Measurements from ENCODE around the gene PI4KA.

The PI4KA gene

DNA sequence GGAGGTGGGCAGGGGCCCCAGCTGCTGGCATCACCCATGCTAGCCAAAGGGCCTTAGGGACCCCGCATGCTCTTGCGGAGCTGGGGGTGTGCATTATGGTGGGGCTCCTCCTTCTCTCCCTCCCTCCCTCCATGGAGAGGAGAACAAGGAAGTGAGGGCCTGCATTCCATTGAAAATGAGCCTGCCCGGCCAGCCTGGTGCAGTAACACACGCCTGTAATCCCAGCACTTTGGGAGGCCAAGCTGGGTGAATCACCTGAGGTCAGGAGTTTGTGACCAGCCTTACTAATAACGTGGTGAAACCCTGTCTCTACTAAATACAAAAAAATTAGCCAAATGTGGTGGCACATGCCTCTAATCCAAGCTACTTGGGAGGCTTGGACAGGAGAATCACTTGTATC, 22.6 kb upstream of the PI4KA start:
- no peak for DNase-seq

DNA sequence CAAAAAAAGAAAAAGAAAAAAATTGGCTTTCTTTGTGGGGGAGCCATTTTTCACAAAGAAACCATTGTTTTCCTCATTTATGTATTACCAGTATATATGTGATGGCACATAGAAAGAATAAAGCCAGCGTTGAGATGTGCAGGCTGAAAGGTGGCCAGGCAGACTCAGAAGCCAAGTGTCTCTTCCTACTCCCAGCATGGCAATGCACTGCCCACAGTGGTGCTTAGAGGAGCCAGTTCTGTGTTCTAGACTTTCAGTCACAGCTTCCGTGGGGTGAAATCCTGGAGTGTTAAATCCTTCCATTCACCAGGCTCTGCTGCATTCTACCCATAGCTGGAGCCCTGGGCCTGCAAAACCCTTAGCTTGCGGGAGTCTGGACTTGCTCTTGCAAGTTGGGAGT, 19.1 kb upstream of the PI4KA start:
- no peak for DNase-seq

DNA sequence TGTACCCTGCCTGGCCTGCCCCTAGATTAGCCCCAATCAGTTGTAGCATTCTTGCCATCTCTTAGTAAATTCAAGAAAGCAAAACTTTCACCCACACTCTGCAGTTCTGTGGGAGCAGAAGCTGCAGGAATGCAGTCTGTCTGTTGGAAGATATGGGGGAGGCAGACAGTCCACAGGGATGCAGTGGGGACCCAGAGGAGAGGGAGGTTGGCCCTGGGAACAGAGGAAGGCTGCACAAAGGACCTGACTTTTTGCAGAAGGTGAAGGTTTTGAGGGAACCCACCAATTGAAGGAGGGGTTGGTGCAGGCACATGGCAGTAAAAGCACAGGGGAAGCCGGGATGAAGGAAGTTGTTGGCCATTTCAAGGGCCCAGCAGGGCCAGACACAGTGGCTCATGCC, 16.7 kb upstream of the PI4KA start:
- DNase-seq = no peak

DNA sequence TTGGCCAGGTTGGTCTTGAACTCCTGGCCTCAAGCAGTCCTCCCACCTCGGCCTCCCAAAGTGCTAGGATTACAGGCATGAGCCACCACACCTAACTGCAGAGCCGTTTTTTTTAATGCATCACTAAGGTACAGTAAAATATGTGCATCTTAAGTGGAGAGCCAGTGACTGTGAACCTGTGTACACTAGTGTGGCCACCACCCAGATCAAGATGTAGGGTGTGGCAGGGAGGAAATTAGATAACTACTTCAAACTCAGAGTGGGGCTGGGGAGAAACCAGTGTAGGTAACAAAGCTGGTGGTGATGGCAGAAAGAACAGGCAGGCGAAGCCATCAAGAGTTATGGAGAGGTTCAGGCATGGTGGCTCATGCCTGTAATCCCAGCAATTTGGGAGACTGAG, 14.6 kb upstream of the PI4KA start:
- DNase-seq = no peak

DNA sequence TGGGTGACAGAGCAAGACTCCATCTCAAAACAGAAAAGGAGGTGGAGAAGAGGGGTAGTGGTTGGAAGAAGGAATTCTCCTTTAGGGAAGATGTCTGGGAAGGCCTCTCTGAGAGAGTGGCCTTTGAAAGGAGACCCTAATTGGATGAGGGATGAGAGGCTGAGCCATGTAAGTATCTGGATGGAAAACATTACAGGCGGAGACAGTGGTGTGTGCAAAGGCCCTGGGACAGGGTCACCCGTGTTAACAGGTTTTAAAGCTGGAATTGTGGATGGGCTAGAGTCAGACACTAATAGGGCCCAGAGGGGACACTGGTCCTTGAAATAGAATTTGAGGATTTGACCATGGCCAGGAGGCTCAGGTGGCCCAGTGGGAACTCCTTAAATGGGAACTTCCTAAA, 10.6 kb upstream of the PI4KA start:
- no peak for DNase-seq

DNA sequence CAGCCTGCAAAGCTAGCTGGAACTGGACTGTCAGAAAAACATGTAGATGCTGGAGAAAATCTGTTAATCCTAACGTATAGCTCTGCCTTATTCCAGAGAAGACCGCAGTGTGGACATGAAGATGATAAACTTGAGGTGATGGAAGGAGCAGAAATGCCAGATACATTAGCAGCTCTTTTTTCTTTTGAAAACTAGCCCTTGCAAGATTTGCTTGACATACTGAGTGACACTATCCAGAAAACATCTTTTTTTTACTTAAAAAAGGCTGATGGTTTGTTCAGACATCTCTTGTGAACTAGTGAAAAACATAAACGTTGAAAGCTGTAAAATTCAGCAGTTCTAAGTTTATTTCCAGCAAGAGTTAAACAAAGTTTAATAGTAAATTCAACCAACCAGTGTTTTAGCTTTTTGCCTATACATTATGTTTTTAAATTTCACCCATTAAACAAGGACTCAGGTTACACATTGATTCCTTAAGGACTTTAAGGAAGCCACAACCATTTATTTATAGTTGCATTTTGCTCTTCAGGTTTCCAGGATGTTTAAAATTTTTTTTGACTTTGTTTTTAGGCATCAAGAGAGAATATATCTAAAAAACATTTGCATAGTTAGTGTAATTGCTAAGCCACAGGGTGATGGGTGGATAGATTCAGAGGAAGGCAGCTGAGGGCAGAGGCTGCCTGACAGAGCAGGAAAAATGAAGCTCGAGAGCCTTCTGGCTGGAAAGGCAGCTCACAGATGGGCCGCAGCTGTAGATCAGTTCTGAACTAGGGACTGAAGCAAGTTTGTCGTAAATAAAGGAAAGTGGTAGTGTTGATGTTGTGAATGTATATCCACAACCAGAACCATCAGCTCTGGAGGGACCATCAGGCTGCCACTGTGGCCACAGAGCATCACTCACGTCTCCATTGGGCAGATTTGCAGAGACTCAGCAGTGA, 9.7 kb upstream of the PI4KA start:
- no peak for DNase-seq

DNA sequence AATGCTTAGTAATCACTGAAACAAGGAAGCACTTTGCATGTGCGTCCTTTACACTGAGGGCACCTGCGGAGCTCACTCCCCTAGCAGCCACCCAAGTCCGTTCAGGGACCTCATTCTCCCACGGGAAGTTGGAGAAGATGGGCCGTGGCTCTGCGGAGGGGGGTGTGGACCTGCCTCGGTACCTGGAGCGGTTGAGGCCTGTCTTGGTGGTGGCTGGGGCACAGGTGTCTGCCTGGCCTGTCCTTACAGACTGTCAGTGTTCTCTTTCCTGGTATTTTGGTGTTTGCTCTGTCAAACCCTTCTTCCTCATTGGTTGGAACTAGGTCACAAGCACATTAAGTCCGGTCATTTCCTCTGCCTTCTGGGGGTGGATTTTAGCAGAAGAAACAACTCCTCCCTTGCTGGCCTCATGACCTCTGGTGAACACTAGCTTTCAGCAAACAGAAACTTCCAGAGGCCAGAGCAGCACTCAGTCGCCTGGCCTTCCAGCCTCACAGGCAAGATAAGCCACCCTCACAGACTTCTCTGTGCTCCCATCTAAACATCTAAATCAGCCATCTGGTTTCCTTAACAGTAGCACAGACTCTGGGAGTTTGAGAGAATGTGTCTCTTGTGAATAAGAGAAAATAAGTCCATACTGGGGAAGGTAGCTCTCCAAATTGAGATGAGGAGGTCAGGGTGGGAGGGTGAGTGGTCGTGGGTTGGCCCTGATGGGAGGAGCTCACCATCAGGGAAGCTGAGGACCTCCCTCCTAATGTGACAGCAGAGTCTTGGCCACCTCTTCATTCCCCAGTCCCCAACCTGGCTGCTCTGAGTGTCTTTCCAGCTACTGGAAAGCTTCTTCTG, 8.8 kb upstream of the PI4KA start:
- peak; percentile 31 for DNase-seq

DNA sequence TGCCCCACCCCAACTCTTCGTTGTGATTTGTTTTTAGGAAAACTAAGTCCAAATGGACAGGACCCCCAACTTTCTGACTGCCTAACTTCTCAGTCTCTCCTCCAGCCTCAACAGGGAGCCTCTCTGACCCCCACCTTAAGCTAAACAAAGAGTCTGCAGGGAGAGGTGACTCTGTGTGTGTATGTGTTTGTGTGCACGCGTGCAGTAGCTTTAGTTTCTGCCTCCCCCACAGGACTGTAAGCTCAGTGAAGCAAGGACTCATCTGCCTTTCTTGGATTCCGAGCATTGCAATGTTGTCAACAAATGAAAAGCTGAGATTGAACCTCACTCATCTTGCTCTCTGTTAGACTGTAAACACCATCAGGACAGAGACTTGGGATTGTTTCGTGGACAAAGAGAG, 8.1 kb upstream of the PI4KA start:
- DNase-seq = no peak

DNA sequence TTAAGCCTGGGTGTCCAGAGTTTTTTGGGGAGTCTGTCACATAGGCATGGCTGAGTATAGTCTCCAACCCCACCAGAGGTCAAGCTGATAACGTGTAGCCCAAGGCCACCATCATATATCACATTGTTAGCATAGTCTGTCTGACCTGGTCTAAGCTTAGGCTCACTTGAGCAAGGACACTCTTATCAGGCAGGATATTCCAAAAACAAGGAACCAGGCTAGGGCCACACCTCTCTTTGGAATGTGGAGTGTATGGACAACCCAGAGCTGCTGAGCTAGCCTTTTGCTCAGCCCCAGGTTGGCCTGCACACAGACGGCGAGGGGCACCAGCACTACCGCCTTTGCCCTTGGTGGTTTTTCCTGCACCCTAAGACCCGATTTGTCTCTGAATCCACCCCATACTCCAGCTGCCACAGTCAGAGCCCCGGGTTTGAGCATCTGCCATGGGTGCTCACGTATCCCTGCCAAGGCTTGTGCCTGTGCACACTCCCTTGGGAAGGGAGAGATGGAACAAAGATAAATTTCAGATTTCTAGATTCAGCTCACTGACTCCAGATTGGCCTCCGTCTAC, 7.3 kb upstream of the PI4KA start:
- DNase-seq = no peak

DNA sequence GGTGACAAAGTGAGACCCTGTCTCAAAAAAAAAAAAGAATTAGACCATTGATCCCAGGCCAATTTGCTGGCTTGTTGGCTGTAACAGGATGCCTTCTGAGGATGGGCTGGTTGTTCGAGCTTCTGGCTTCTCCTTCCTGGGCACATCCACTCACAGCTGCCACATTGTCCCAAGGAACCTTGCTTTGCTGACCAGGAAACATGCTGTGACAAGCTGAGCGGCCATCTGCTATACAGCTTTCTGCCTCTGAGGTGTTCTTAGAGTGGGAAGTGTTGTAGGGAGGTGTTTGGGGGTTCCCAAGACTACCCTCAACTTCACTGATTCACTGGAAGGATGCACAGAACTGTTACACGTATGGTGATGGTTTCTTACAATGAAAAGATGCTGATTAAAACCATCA, 6.7 kb upstream of the PI4KA start:
- DNase-seq = no peak

DNA sequence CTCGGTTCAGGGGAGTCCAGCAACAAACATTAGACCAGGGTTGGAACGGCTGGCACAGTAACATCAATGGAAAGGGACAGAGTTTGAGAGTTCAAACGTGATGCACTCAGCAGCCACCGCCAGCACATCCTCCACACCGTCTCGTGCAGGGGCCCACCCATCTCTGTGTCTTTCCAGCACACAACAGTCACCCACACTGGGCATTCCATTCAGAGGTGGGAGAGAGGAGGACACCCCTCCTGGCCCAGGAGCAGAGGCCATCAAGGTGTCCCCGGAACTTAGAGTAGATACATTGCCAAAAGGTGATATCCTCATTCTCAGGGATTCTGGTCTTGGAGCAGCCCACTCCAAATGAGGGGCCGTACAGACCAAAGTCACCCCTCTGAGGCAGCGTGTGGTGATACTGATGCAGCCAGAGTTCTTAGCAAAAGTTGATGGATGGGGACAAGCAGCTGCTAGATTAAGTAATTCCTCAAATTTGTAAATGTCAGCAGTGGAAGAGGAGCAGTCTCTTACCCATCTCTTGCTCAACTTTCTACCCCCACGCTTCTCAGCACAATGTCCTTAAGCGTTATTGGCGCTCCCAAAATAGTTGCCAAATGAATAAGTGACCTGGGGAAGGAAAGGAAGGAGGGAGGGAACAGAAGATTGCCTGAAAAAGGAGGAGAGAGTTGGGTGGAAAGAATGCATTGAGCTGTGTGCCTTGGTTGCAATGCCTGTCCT, 5.7 kb upstream of the PI4KA start:
- no peak for DNase-seq

DNA sequence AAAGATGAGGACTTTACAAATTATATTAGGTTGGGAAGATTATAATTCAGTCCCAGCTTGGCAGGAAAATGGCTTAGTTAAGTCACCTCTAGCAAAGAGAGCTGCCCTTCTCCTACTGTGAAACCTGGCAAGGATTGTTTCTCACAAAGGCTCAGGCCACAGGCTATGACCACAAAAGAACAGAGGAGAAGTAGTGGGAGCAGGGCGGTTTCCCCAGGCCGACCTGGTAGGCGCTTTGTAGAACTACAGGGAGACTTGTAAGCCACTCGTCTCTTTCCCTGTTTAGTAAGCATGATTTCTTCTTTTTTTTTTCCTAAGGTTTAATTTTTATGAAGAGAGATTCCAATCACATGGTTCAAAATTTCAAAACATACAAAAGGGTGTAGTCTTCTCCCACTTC, 4.8 kb upstream of the PI4KA start:
- DNase-seq = peak; percentile 25

DNA sequence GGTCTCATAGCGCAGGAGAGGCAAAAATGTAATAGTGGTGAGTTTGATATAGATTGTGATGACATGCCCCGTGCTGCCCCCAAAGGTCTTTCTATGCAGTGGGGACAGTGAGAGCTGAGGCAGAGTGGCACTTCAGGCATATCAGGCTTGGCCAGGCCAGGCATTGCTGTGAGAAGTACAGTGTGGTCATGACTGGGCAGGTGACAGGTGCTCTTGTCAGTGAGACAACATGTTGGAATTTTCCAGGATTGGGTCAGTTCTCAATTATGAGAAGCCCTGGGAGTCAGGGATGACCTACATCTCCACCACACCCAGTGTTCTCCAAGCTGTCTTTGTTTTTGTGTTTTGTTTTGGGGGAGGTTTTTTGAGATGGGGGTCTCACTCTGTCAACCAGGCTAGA, 3.9 kb upstream of the PI4KA start:
- no peak for DNase-seq

DNA sequence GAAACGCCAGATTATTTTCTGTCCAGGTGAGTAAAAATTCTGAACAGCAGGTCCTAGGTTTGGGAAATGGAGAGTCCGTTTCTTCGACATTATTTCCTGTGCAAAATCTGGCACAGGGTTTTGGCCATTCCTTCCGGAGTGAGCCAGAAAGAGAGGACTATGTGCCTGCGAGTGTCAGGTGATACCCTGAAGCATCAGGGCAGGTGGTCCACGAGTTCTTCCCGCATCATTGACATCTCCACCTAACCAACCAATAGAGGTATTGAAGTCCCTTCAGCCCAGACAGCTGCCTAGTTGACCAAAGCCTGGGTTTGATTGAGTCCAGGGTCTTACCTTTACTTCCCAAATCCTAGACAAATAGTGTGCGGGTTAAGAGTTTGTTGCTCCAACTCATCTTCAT, 1.0 kb upstream of the PI4KA start:
- DNase-seq = no peak

DNA sequence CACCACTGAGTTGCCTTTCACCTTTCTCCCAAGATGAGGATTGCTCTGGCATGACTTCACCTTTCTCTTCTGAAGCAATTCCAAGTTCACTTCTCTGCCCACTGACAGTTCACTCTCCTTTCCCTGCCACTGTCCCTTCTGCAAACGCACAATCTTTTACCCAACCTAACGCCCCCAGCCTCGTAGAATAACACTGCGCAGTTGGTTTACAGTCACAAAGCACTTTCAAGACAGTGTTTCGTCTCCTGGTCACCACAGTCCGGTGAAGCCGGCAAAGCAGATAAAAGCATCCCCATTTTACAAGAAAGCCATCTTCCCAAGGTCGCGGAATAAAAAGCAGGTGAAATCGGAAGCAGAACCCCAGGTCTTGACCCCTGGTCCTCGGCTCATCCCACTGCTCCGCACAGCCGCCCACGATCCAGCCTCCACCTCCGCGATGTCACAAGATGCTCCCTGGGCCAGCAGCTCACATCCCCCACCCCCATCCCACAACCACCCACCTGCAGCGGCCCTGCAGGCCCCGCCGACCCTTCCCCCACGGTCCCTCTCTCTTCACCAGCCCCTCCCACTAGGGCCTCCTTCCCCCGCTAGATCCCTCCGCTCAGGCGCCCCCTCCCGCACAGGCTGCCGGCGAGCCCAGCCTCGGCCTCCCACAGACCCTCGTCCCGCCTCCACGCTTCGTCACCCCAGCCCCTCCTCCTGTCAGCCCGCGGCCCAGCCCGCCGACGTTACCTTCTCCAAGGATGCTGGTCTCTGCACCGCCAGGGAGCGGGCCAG, 585 bp downstream of the PI4KA start:
- DNase-seq = peak; percentile 87

DNA sequence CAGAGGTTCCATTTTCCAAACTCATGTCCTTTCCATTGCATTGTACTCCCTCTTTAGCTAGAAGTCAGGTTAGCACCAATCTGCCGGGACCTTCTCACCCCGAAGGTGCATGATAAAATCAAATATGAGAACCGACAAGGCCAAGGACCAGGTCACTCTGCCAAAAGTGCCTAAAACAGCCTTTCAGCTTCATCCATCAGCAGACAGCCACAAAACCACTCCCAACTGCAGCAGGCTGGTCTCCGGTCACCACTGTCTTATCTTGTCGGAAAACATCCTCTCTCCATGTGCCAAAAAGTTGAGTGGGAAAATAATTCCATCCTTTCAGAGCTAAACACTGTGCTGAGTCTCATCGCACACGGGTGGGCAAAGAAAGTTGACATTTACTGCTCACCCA, 1.4 kb downstream of the PI4KA start:
- no peak for DNase-seq

DNA sequence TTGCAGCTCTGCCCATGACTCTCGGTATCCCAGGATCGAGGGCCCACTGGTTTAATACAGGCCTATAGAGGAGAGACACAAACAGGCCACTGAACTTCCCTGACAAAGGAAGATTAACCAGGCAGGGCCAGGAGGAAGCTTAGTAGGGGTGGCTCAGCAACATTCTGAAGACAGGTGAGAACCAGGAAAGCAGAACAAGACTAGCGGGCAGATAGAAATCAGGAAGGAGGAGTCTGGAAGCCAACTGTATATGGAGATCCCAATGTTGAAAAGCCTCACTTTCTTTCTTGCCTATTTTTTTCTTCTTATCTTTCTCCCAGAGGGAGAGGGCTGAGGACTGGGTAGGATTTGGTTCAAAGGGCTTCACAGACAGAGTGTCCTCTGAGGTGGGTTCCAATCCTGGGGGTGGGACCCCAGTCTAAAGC, 5.4 kb downstream of the PI4KA start:
- no peak for DNase-seq

DNA sequence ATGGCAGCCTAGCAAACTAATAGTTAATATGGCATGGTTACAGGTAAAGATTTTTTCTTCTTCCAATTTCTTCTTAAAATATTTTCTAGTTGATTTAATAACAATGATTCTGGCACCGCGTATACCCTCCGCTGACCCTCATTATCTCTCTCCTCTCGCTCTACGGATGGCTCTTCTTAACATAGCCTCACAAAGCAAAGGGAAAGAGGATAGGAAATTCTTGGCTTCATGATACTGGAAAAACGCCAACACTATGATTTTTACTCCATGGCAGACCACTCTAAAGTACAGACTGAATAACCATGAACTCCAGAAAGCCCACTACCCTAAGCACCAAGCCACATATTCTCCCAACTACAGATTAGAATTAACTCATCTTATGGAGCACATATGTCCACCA, 6.1 kb downstream of the PI4KA start:
- no peak for DNase-seq

DNA sequence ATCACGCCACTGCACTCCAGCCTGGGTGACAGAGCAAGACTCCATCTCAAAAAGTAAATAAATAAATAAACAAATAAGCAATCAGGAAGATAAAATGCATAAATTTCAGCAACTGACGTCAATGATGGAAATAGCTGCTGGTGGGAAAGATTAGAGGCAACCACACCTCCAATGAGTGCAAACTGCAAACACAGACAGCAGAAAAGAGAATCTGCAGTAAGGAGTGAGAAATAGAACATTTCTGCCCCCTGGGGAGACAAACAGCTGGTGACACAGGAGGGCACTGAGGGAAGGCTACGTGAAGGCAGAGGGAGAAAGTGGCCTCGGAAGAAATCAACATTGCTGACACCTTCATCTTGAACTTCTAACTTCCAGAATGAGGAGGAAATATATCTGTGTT, 6.5 kb downstream of the PI4KA start:
- DNase-seq = no peak

DNA sequence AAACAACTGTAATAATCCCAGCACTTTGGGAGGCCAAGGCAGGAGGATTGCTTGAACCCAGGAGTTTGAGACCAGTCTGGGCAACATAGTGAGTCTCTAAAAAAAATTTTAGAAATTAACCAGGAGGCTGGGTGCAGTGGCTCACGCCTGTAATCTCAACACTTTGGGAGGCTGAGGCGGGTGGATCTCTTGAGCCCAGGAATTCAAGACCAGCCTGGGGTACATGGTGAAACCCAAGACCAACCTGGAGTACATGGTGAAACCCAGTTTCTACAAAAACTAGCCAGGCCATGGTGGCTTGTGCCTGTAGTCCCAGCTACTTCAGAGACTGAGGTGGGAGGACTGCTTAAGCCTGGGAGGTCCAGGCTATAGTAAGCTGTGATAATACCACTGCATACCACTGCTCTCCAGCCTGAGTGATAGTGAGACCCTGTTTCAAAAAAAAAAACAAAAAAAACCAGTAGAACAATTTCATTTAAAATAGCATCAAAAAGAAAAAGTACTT, 11.2 kb downstream of the PI4KA start:
- no peak for DNase-seq

DNA sequence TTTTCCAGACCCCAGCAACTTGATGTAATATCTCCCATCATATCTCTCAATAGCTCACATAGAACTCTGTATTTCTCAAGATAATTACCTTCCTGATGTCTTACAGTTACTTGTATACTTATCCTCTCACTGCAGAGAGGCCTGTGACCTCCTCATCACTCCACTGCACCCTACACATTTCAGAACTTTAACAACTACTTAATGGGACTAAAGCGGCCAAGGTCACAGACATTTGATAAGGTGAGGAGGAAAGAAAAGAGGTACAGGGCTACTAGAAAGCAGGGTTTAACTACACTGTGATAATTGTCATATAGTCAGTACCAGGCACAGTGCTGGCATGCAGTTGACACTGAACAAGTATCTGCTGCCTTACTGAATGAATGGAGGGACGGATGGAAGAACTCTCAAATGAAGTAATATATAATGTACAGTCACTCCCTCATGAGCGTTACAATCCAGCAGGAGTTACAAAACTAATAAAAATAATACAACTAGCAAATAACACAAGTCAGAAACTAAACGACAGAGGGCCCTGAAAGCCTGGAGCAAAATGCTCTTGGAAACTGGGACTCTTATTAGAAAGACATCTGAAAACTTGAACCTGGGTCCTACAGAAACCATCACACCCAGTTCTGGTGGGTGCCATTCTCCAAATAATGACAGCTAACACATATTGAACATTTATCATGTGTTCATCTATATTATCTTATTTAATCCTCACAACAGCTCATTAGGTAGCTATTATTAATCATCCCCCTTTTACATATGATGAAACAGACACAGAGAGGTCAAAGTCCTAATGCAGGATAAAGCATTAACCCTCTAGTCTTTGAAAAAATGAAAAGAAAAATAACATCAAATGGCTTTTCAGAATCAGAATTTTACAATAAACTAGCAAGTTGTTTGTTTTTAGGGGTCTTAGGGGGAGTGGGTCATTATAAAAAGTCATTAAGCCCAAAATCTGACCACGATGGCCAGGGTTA, 14.3 kb downstream of the PI4KA start:
- no peak for DNase-seq

Measured in GDM1 (cell line).